GM12874 (cell line): ENCODE measurements around the gene DLG4.
A peak's percentile ranks its signal among the peaks of the same experiment; 100 is the strongest.

Source experiments
- TF ChIP-seq, protein P1 (sequence below): IDR thresholded peaks from 2 replicates; pipeline ENCODE4 v1.5.1; 2011; ENCODE audit warnings: low read depth, mild to moderate bottlenecking, control low read depth, low read length, moderate library complexity; ENCODE audit not compliant: insufficient read depth

Gene DLG4

GRCh38 chr17:7191571-7192270, 27.9 kb downstream of the DLG4 start:
- TF ChIP-seq, protein P1, sequence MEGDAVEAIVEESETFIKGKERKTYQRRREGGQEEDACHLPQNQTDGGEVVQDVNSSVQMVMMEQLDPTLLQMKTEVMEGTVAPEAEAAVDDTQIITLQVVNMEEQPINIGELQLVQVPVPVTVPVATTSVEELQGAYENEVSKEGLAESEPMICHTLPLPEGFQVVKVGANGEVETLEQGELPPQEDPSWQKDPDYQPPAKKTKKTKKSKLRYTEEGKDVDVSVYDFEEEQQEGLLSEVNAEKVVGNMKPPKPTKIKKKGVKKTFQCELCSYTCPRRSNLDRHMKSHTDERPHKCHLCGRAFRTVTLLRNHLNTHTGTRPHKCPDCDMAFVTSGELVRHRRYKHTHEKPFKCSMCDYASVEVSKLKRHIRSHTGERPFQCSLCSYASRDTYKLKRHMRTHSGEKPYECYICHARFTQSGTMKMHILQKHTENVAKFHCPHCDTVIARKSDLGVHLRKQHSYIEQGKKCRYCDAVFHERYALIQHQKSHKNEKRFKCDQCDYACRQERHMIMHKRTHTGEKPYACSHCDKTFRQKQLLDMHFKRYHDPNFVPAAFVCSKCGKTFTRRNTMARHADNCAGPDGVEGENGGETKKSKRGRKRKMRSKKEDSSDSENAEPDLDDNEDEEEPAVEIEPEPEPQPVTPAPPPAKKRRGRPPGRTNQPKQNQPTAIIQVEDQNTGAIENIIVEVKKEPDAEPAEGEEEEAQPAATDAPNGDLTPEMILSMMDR, result no peak

GRCh38 chr17:7191069-7191468, 28.6 kb downstream of the DLG4 start:
- TF ChIP-seq, protein P1, result no peak

GRCh38 chr17:7190276-7190917, 29.2 kb downstream of the DLG4 start:
- TF ChIP-seq, protein P1, result no peak

GRCh38 chr17:7186241-7186640, 33.4 kb downstream of the DLG4 start:
- TF ChIP-seq, protein P1, result peak; percentile 43; the same call in 1 of the 2 replicates

- TF ChIP-seq, protein P1, result no peak
Observed at GRCh38 chr17:7184647-7185046, 35.0 kb downstream of the DLG4 start.

DNA sequence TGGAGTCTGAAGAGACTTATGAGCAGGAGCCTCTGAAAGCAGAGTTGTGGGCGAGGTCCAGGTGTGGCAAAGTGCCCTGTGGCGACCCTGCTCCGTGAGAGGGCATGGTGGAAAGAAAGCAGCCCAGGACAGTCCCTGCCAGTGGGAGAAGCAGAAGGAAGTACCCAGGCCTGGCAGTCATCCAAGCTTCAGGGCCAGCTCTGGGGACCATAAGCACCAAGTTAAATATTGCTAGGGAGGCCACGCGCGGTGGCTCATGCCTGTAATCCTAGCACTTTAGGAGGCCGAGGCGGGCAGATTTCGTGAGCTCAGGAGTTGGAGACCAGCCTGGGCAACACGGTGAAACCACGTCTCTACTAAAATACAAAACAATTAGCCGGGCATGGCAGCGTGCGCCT, 35.5 kb downstream of the DLG4 start:
- TF ChIP-seq, protein P1, result no peak

GRCh38 chr17:7183433-7184090, 36.1 kb downstream of the DLG4 start:
- TF ChIP-seq, protein P1, result no peak
